H1 (cell line): Measurements from ENCODE around the gene LMX1B. TPM values are rescaled to one million over a fixed set of nuclear protein-coding genes. Genes with fewer than 3 reads are reported as not detected.

Experiments used
- CTCF ChIA-PET: fragments of 300-600 bp; sonication (Branson Sonifier 250); formaldehyde crosslinking; loops from one replicate; lab custom pipeline; 2021; ENCODE audit not compliant: partially characterized antibody; lab: Charles Lee
- POLR2A ChIA-PET: fragments of 300-600 bp; sonication (Branson Sonifier 250); formaldehyde crosslinking; loops from one replicate; lab custom pipeline; 2021; ENCODE audit warnings: inconsistent platforms; ENCODE audit not compliant: partially characterized antibody; lab: Charles Lee
- DNase-seq, 2 experiments: peaks; one replicate each; pipeline versions ENCODE4 v3.0.0 to v3.0.0-alpha.2; 2010 to 2022; ENCODE audit warnings: low spot score in 2 of 2, low read depth in 1 of 2, mixed read lengths in 1 of 2
- FAIRE-seq: peaks from 2 replicates; lab custom pipeline; 2011; peaks lifted over from hg19 to GRCh38; lab: Jason Lieb, UNC
- H2AFZ ChIP-seq: 2 replicates; pipeline ENCODE4 v1.8.1; 2012; ENCODE audit warnings: low read length, inconsistent platforms
- H2AK5ac ChIP-seq: 2 replicates; pipeline ENCODE4 v1.6.1; 2013; ENCODE audit warnings: low read depth, low read length
- H2BK120ac ChIP-seq: replicated peaks from 2 replicates; pipeline ENCODE3; 2013; ENCODE audit warnings: low read depth, low read length, inconsistent platforms
- H2BK12ac ChIP-seq: 2 replicates; pipeline ENCODE4 v1.6.1; 2013; ENCODE audit warnings: low read depth, low read length
- H2BK15ac ChIP-seq: 2 replicates; pipeline ENCODE4 v1.6.1; 2013; ENCODE audit warnings: low read length
- H2BK20ac ChIP-seq: 2 replicates; pipeline ENCODE4 v1.6.1; 2013; ENCODE audit warnings: low read length
- H2BK5ac ChIP-seq: 2 replicates; pipeline ENCODE4 v1.6.1; 2013; ENCODE audit warnings: low read depth, low read length
- H3K14ac ChIP-seq: 2 replicates; pipeline ENCODE4 v1.6.1; 2013; ENCODE audit warnings: inconsistent platforms; ENCODE audit not compliant: insufficient read length
- H3K18ac ChIP-seq: 2 replicates; pipeline ENCODE4 v1.6.1; 2013; ENCODE audit warnings: low read length; ENCODE audit errors: extremely low read depth
- H3K23ac ChIP-seq: 2 replicates; pipeline ENCODE4 v1.6.1; 2013; ENCODE audit warnings: inconsistent platforms; ENCODE audit not compliant: insufficient read length
- H3K23me2 ChIP-seq: 2 replicates; pipeline ENCODE4 v1.6.1; 2013; ENCODE audit warnings: low read depth, low read length
- H3K27ac ChIP-seq: 2 replicates; pipeline ENCODE4 v1.6.1; 2011; ENCODE audit warnings: low read depth, low read length, inconsistent platforms
- H3K27me3 ChIP-seq, 4 experiments: replicated peaks in 1 of 4; 1 replicate in 1 of 4; 2 replicates in 3 of 4; pipeline versions ENCODE4 v1.6.1 to v1.8.1; 2011 to 2013; ENCODE audit warnings: low read length in 3 of 4, mild to moderate bottlenecking in 3 of 4, inconsistent platforms in 2 of 4, mixed read lengths in 2 of 4, moderate library complexity in 1 of 4; ENCODE audit not compliant: control insufficient read depth in 3 of 4, insufficient read depth in 3 of 4; ENCODE audit errors: extremely low read depth in 1 of 4
- H3K36me3 ChIP-seq, 4 experiments: 2 replicates each; pipeline versions ENCODE4 v1.6.1 to v1.8.1; 2011 to 2013; ENCODE audit warnings: mild to moderate bottlenecking in 4 of 4, low read length in 3 of 4, moderate library complexity in 2 of 4, control low read depth in 1 of 4, inconsistent platforms in 1 of 4; ENCODE audit not compliant: insufficient read depth in 4 of 4, control insufficient read depth in 2 of 4
- H3K4ac ChIP-seq: replicated peaks from 2 replicates; pipeline ENCODE3; 2013; ENCODE audit warnings: low read length, low read depth, mixed read lengths, inconsistent platforms; ENCODE audit not compliant: insufficient read length
- H3K4me1 ChIP-seq, 4 experiments: replicated peaks in 1 of 4; 1 replicate in 1 of 4; 2 replicates in 3 of 4; pipeline versions ENCODE4 v1.6.1 to v1.8.1; 2011 to 2013; ENCODE audit warnings: low read length in 3 of 4, inconsistent platforms in 2 of 4, mixed read lengths in 1 of 4; ENCODE audit not compliant: insufficient read depth in 4 of 4, control insufficient read depth in 3 of 4
- H3K4me2 ChIP-seq, 2 experiments: 2 replicates each; pipeline versions ENCODE4 v1.6.1 to v1.8.1; 2011 to 2013; ENCODE audit warnings: low read depth in 2 of 2, low read length in 2 of 2, control low read depth in 1 of 2, inconsistent platforms in 1 of 2, mild to moderate bottlenecking in 1 of 2; ENCODE audit not compliant: insufficient read depth in 1 of 2
- H3K4me3 ChIP-seq, 4 experiments: fragments of 200-600, 300-600 bp in 1 of 4; sonication (generic), shearing (Covaris generic), sonication (Bioruptor Twin) in 1 of 4; 2 replicates each; pipeline versions ENCODE4 v1.5.1 to v1.8.1; 2011 to 2016; ENCODE audit warnings: low read length in 4 of 4, low read depth in 3 of 4, control low read depth in 2 of 4, inconsistent platforms in 2 of 4, mild to moderate bottlenecking in 2 of 4, mixed read lengths in 1 of 4, moderate library complexity in 1 of 4; ENCODE audit not compliant: insufficient read depth in 2 of 4; ENCODE audit errors: extremely low read depth in 1 of 4
- H3K56ac ChIP-seq: replicated peaks from 2 replicates; pipeline ENCODE3; 2013; ENCODE audit warnings: low read depth, mild to moderate bottlenecking, mixed read lengths, low read length, inconsistent platforms; ENCODE audit not compliant: insufficient read length
- H3K79me1 ChIP-seq: 2 replicates; pipeline ENCODE4 v1.6.1; 2013; ENCODE audit warnings: low read depth, low read length, control low read depth
- H3K79me2 ChIP-seq, 2 experiments: 2 replicates each; pipeline versions ENCODE4 v1.6.1 to v1.8.1; 2012 to 2013; ENCODE audit warnings: low read length in 2 of 2, mild to moderate bottlenecking in 2 of 2, inconsistent platforms in 1 of 2; ENCODE audit not compliant: insufficient read depth in 2 of 2, control insufficient read depth in 1 of 2
- H3K9ac ChIP-seq, 4 experiments: replicated peaks in 1 of 4; 1 replicate in 1 of 4; 2 replicates in 3 of 4; pipeline versions ENCODE4 v1.6.1 to v1.8.1; 2011 to 2013; ENCODE audit warnings: low read depth in 3 of 4, low read length in 3 of 4, control low read depth in 2 of 4, mild to moderate bottlenecking in 2 of 4, moderate library complexity in 2 of 4, inconsistent platforms in 1 of 4; ENCODE audit errors: extremely low read depth in 1 of 4
- H3K9me3 ChIP-seq, 2 experiments: 2 replicates each; pipeline versions ENCODE4 v1.6.1 to v1.8.1; 2012 to 2013; ENCODE audit warnings: mild to moderate bottlenecking in 2 of 2, moderate library complexity in 2 of 2, control low read depth in 1 of 2, inconsistent platforms in 1 of 2, low read depth in 1 of 2, low read length in 1 of 2, mixed read lengths in 1 of 2; ENCODE audit not compliant: insufficient read depth in 2 of 2
- H4K20me1 ChIP-seq, 2 experiments: replicated peaks in 1 of 2; 2 replicates each; pipeline versions ENCODE3 to v1.8.1; 2011 to 2013; ENCODE audit warnings: inconsistent platforms in 2 of 2, low read length in 2 of 2, mild to moderate bottlenecking in 1 of 2; ENCODE audit not compliant: insufficient read depth in 2 of 2, control insufficient read depth in 1 of 2
- H4K5ac ChIP-seq: 2 replicates; pipeline ENCODE4 v1.6.1; 2013; ENCODE audit warnings: low read length, low read depth, mixed read lengths, inconsistent platforms; ENCODE audit not compliant: insufficient read length
- H4K8ac ChIP-seq: 2 replicates; pipeline ENCODE4 v1.8.0; 2013; ENCODE audit warnings: mild to moderate bottlenecking, moderate library complexity, low read length, inconsistent platforms; ENCODE audit not compliant: insufficient read depth; ENCODE audit errors: extremely low read depth
- H4K91ac ChIP-seq: replicated peaks from 2 replicates; pipeline ENCODE3; 2013; ENCODE audit warnings: low read length, mixed read lengths, inconsistent platforms; ENCODE audit not compliant: insufficient read length
- ASH2L ChIP-seq: fragments of 200-600, 300-600 bp; sonication (generic); IDR thresholded peaks from one replicate; pipeline ENCODE4 v1.7.1; 2017; ENCODE audit warnings: low read length
- CHD1 ChIP-seq: IDR thresholded peaks from 2 replicates; pipeline ENCODE4 v1.6.1; 2012; ENCODE audit warnings: low read depth, low read length, improper control_type of control experiment
- E2F6 ChIP-seq: IDR thresholded peaks from 2 replicates; pipeline ENCODE4 v1.6.1; 2012; ENCODE audit warnings: inconsistent platforms
- EGR1 ChIP-seq: IDR thresholded peaks from 2 replicates; pipeline ENCODE4 v1.6.1; 2011; ENCODE audit warnings: low read depth, low read length, borderline replicate concordance
- ZNF274 ChIP-seq: IDR thresholded peaks from 2 replicates; pipeline ENCODE4 v1.7.0; 2012; ENCODE audit warnings: low read length, borderline replicate concordance; ENCODE audit errors: extremely low read depth
- WGBS, 2 experiments: shearing (Covaris generic) in 1 of 2; methylation state at CpG; one replicate each; pipeline versions ENCODE4 v1.1.6 to v1.1.7; 2013 to 2015; ENCODE audit warnings: low lambda C conversion rate in 2 of 2, mixed read lengths in 2 of 2, inconsistent platforms in 1 of 2, low coverage in 1 of 2, missing lambda C conversion rate in 1 of 2; ENCODE audit not compliant: insufficient replicate concordance in 2 of 2, insufficient coverage in 1 of 2, insufficient read length in 1 of 2; ENCODE audit errors: extremely low coverage in 1 of 2, missing lambda C conversion rate in 1 of 2; 5-methylcytosine and 5-hydroxymethylcytosine counted together
- polyA plus RNA-seq, 7 experiments: library from polyadenylated mRNA; depleted of rRNA in 3 of 7; stranded (reverse) in 5 of 7; unstranded in 2 of 7; fragments of >200 nt in 5 of 7; fragments of 200-250 nt in 2 of 7; gene quantifications; 1 replicate in 5 of 7; 2 replicates in 1 of 7; 4 replicates in 1 of 7; pipeline versions ENCODE4 v1.2.1 to v1.2.3, GENCODE V29; 2011 to 2013; ENCODE audit warnings: missing spikeins in 2 of 7, mixed read lengths in 2 of 7
- total RNA-seq: library from RNA; stranded (reverse); fragmentation: NEBNext Ultra II Directional; extraction: Animal tissue kit (Norgen Biotek cat#: 25700); gene quantifications from 2 replicates; pipeline ENCODE4 v1.2.1, GENCODE V29; 2021
- TF ChIP-seq, protein P1 (sequence below): IDR thresholded peaks from 2 replicates; pipeline ENCODE4 v1.6.1; 2012; ENCODE audit warnings: low read length, inconsistent platforms
- TF ChIP-seq, protein P2 (sequence below): IDR thresholded peaks from 2 replicates; pipeline ENCODE4 v1.6.1; 2011; ENCODE audit warnings: low read depth, mild to moderate bottlenecking, low read length; ENCODE audit not compliant: insufficient read depth

The LMX1B gene
- total and polyA plus RNA-seq, 2 of the 8 experiments (the other 6 are each of a cell fraction or from before 2014, with no cell fraction given) = 0.09 to 0.37 TPM

GRCh38 chr9:126643945-126644527 lies 30.3 kb downstream of the LMX1B start:
- H2AFZ ChIP-seq = no peak overlapping the region
- CTCF ChIA-PET = interaction anchor here (0.7 to 20.9 kb wide), 11 partner anchors 9 to 97 kb away, joined by 3 to 323 read pairs (median 4); no protein-coding TSS in a partner anchor
- no peak overlapping the region for H3K14ac ChIP-seq
- WGBS, 2 experiments = 72% methylated on average over 15 of the region's 16 CpGs; no CpG with 5 or more reads in 1 of the 2 experiments
- H3K79me1 ChIP-seq = no peaks in the 10 kb centered on the region
- H3K23me2 ChIP-seq = peaks cover 6% of the 10 kb centered on the region; the same call in 1 of the 2 replicates
- no peak overlapping the region for H2BK12ac ChIP-seq
- no peak overlapping the region for H2BK15ac ChIP-seq
- H2BK20ac ChIP-seq = no peak overlapping the region
- H3K18ac ChIP-seq = no peak overlapping the region
- H3K9ac ChIP-seq = no peak overlapping the region
- no peaks in the 10 kb centered on the region for H3K9me3 ChIP-seq
- H2BK120ac ChIP-seq = no peak overlapping the region
- TF ChIP-seq ZNF274 (no peak), EGR1 (no peak), E2F6 (no peak), CHD1 (no peak), ASH2L (no peak)
- TF ChIP-seq, protein P1, sequence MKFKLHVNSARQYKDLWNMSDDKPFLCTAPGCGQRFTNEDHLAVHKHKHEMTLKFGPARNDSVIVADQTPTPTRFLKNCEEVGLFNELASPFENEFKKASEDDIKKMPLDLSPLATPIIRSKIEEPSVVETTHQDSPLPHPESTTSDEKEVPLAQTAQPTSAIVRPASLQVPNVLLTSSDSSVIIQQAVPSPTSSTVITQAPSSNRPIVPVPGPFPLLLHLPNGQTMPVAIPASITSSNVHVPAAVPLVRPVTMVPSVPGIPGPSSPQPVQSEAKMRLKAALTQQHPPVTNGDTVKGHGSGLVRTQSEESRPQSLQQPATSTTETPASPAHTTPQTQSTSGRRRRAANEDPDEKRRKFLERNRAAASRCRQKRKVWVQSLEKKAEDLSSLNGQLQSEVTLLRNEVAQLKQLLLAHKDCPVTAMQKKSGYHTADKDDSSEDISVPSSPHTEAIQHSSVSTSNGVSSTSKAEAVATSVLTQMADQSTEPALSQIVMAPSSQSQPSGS = no peak
- TF ChIP-seq, protein P2, sequence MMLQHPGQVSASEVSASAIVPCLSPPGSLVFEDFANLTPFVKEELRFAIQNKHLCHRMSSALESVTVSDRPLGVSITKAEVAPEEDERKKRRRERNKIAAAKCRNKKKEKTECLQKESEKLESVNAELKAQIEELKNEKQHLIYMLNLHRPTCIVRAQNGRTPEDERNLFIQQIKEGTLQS = no peak
- peaks cover 2 to 32% (median 23%) of the 10 kb centered on the region in 4 experiments for H3K27me3 ChIP-seq
- no peak overlapping the region for H3K56ac ChIP-seq
- no peak overlapping the region for H3K4me3 ChIP-seq
- no peaks in the 10 kb centered on the region for H4K20me1 ChIP-seq
- POLR2A ChIA-PET = interaction anchor here (1.1 kb wide), 1 partner anchor 17 kb away, joined by 3 read pairs; no protein-coding TSS in a partner anchor
- no peak overlapping the region for H3K4ac ChIP-seq
- no peak overlapping the region; a peak in 1 of 4 replicates for H3K4me2 ChIP-seq
- no peak overlapping the region for H2AK5ac ChIP-seq
- no peaks in the 10 kb centered on the region for H3K79me2 ChIP-seq
- no peak for FAIRE-seq
- no peak overlapping the region for H3K23ac ChIP-seq
- no peak overlapping the region for H2BK5ac ChIP-seq
- no peaks in the 10 kb centered on the region for H3K36me3 ChIP-seq
- no peak overlapping the region for H3K27ac ChIP-seq
- peaks cover 0 to 19% (median 7%) of the 10 kb centered on the region in 4 experiments; a peak in 5 of 7 replicates for H3K4me1 ChIP-seq
- H4K91ac ChIP-seq = no peak overlapping the region
- no peak for DNase-seq
- no peak overlapping the region for H4K5ac ChIP-seq
- H4K8ac ChIP-seq = no peak overlapping the region
